Activated CD4-positive, alpha-beta T cell treated with anti-CD3 and anti-CD28 coated beads for 36 hours (primary cell): ENCODE measurements around the gene RET. TPM values are rescaled to one million over a fixed set of nuclear protein-coding genes. Genes with fewer than 3 reads are reported as not detected.
"Not testable (repeated sequence)": the region's sequence is repeated elsewhere in the genome, so short reads cannot be mapped to it uniquely, and the experiment has no call there.

Source experiments
- ATAC-seq: fragments of 200-7000 bp; cut with Tn5 transposase; one replicate; pipeline ENCODE4 v1.10.0; 2021; ENCODE audit warnings: mild to moderate bottlenecking, moderate library complexity
- CTCF ChIA-PET: fragments of 350-600 bp; sonication (Branson Sonifier 250); formaldehyde crosslinking; loops from one replicate; lab custom pipeline; 2021; ENCODE audit warnings: antibody characterized with exemption; lab: Charles Lee
- POLR2A ChIA-PET: fragments of 350-600 bp; sonication (Branson Sonifier 250); formaldehyde crosslinking; loops from one replicate; lab custom pipeline; 2021; ENCODE audit warnings: antibody characterized with exemption, inconsistent platforms; lab: Charles Lee
- DNase-seq: peaks from one replicate; pipeline ENCODE4 v3.0.0-alpha.2; 2020
- H3K27ac Mint-ChIP-seq: one replicate; pipeline ENCODE4 v1.8.0; 2021; ENCODE audit warnings: mixed read lengths
- H3K27me3 Mint-ChIP-seq: one replicate; pipeline ENCODE4 v1.8.0; 2021; ENCODE audit warnings: mixed read lengths
- H3K36me3 Mint-ChIP-seq: one replicate; pipeline ENCODE4 v1.8.0; 2021; ENCODE audit warnings: low read depth, mixed read lengths
- H3K4me1 Mint-ChIP-seq: one replicate; pipeline ENCODE4 v1.8.0; 2021; ENCODE audit warnings: mixed read lengths
- H3K4me3 Mint-ChIP-seq: one replicate; pipeline ENCODE4 v1.8.0; 2021; ENCODE audit warnings: mild to moderate bottlenecking, moderate library complexity, mixed read lengths
- H3K9me3 Mint-ChIP-seq: one replicate; pipeline ENCODE4 v1.8.0; 2021; ENCODE audit warnings: low read depth, mixed read lengths
- intact Hi-C, 2 experiments: fragments of 100-400 bp; cut with DNase I in 1 of 2; cut with micrococcal nuclease in 1 of 2; formaldehyde crosslinking; loops; one replicate each; pipeline versions ENCODE4 v1.14.2 to v1.15.1; 2022 to 2024; cut with DNase I, micrococcal nuclease
- total RNA-seq, 2 experiments: library from RNA; stranded (reverse); gene quantifications; one replicate each; pipeline ENCODE4 v1.2.3, GENCODE V29; 2021

The RET gene
- total RNA-seq, 2 experiments from 2014 or later = 0.19 to 0.32 TPM

- no peaks in the 10 kb centered on the region for H3K9me3 Mint-ChIP-seq
- H3K4me3 Mint-ChIP-seq = no peak overlapping the region
- H3K4me1 Mint-ChIP-seq = no peaks in the 10 kb centered on the region
- no peak overlapping the region for H3K27ac Mint-ChIP-seq
- DNase-seq (no peak), ATAC-seq (no peak)
- H3K27me3 Mint-ChIP-seq = peaks cover 3% of the 10 kb centered on the region
- CTCF ChIA-PET = interaction anchor here (0.6 kb wide), 1 partner anchor 442 kb away, joined by 3 read pairs; no protein-coding TSS in a partner anchor
- intact Hi-C loops = no loop called here
- POLR2A ChIA-PET = no interaction called here
- no peaks in the 10 kb centered on the region for H3K36me3 Mint-ChIP-seq
These were observed 9.6 kb downstream of the RET start for GRCh38 chr10:43086321-43086942.

- CTCF ChIA-PET = no interaction called here
- DNase-seq = no peak
- no peak overlapping the region for H3K4me3 Mint-ChIP-seq
- no peaks in the 10 kb centered on the region for H3K36me3 Mint-ChIP-seq
- ATAC-seq = no peak
- H3K27ac Mint-ChIP-seq = no peak overlapping the region
- H3K9me3 Mint-ChIP-seq = no peaks in the 10 kb centered on the region
- intact Hi-C loops = no loop called here
- H3K4me1 Mint-ChIP-seq = no peaks in the 10 kb centered on the region
- POLR2A ChIA-PET = no interaction called here
- peaks cover 2% of the 10 kb centered on the region for H3K27me3 Mint-ChIP-seq
These were observed 12.7 kb downstream of the RET start for GRCh38 chr10:43089519-43089918.

GRCh38 chr10:43090188-43090587, 13.3 kb downstream of the RET start:
- no peaks in the 10 kb centered on the region for H3K4me1 Mint-ChIP-seq
- intact Hi-C loops = no loop called here

GRCh38 chr10:43090664-43091063, 13.8 kb downstream of the RET start:
- Mint-ChIP-seq H3K27me3 (peaks cover 2% of the 10 kb centered on the region), H3K4me1 (no peaks in the 10 kb centered on the region), H3K4me3 (no peak overlapping the region), H3K36me3 (no peaks in the 10 kb centered on the region), H3K27ac (no peak overlapping the region), H3K9me3 (no peaks in the 10 kb centered on the region)
- intact Hi-C loops = no loop called here
- no peak for DNase-seq
- no peak for ATAC-seq
- POLR2A ChIA-PET = no interaction called here
- CTCF ChIA-PET = no interaction called here

More at GRCh38 chr10:43090188-43090587, 13.3 kb downstream of the RET start:
- DNase-seq = no peak
- no peaks in the 10 kb centered on the region for H3K9me3 Mint-ChIP-seq
- no peak overlapping the region for H3K27ac Mint-ChIP-seq
- H3K36me3 Mint-ChIP-seq = no peaks in the 10 kb centered on the region
- peaks cover 2% of the 10 kb centered on the region for H3K27me3 Mint-ChIP-seq
- no peak for ATAC-seq
- CTCF ChIA-PET = no interaction called here
- POLR2A ChIA-PET = no interaction called here
- H3K4me3 Mint-ChIP-seq = no peak overlapping the region

GRCh38 chr10:43091846-43092245, 15.0 kb downstream of the RET start:
- DNase-seq (no peak), ATAC-seq (no peak)
- POLR2A ChIA-PET = no interaction called here
- intact Hi-C loops = no loop called here
- no peaks in the 10 kb centered on the region for H3K36me3 Mint-ChIP-seq
- peaks cover 2% of the 10 kb centered on the region for H3K27me3 Mint-ChIP-seq
- H3K4me1 Mint-ChIP-seq = no peaks in the 10 kb centered on the region
- CTCF ChIA-PET = no interaction called here
- no peak overlapping the region for H3K27ac Mint-ChIP-seq
- H3K4me3 Mint-ChIP-seq = no peak overlapping the region
- H3K9me3 Mint-ChIP-seq = no peaks in the 10 kb centered on the region

- DNase-seq (no peak), ATAC-seq (no peak)
- H3K27me3 Mint-ChIP-seq = peaks cover 2% of the 10 kb centered on the region
- intact Hi-C loops = no loop called here
- no peak overlapping the region for H3K27ac Mint-ChIP-seq
- H3K4me3 Mint-ChIP-seq = no peak overlapping the region
- POLR2A ChIA-PET = no interaction called here
- H3K4me1 Mint-ChIP-seq = no peaks in the 10 kb centered on the region
- no peaks in the 10 kb centered on the region for H3K36me3 Mint-ChIP-seq
- H3K9me3 Mint-ChIP-seq = no peaks in the 10 kb centered on the region
- CTCF ChIA-PET = no interaction called here
These were observed 16.7 kb downstream of the RET start for GRCh38 chr10:43093423-43094076.

- Mint-ChIP-seq H3K27me3 (peaks cover 2% of the 10 kb centered on the region), H3K4me3 (no peak overlapping the region), H3K9me3 (no peaks in the 10 kb centered on the region), H3K36me3 (no peaks in the 10 kb centered on the region), H3K27ac (no peak overlapping the region), H3K4me1 (no peaks in the 10 kb centered on the region)
- intact Hi-C loops = no loop called here
- ATAC-seq = no peak
- POLR2A ChIA-PET = no interaction called here
- DNase-seq = no peak
- CTCF ChIA-PET = interaction anchor here (0.6 to 0.7 kb wide), 2 partner anchors 35 to 487 kb away, joined by 3 read pairs; no protein-coding TSS in a partner anchor
These were observed 17.2 kb downstream of the RET start for GRCh38 chr10:43094085-43094484.

GRCh38 chr10:43099339-43099738, 22.5 kb downstream of the RET start:
- CTCF ChIA-PET, DNase-seq, H3K9me3 Mint-ChIP-seq, H3K4me3 Mint-ChIP-seq, H3K27ac Mint-ChIP-seq, intact Hi-C loops, POLR2A ChIA-PET, ATAC-seq, H3K4me1 Mint-ChIP-seq, H3K36me3 Mint-ChIP-seq: not testable (repeated sequence)
- peaks cover 17% of the 10 kb centered on the region for H3K27me3 Mint-ChIP-seq

GRCh38 chr10:43099928-43100327, 23.1 kb downstream of the RET start:
- intact Hi-C loops = loop anchor here in 1 of 2 experiments (10.0 kb wide), 2 partner anchors 165 to 465 kb away; partner anchors contain the start of gene ZNF33B
- peaks cover under 1% of the 10 kb centered on the region for H3K4me1 Mint-ChIP-seq
- peaks cover 18% of the 10 kb centered on the region for H3K27me3 Mint-ChIP-seq
- no peak overlapping the region for H3K4me3 Mint-ChIP-seq
- DNase-seq (no peak), ATAC-seq (no peak)
- no peaks in the 10 kb centered on the region for H3K36me3 Mint-ChIP-seq
- H3K9me3 Mint-ChIP-seq = no peaks in the 10 kb centered on the region
- CTCF ChIA-PET = no interaction called here
- H3K27ac Mint-ChIP-seq = no peak overlapping the region
- POLR2A ChIA-PET = no interaction called here

GRCh38 chr10:43100366-43100765, 23.5 kb downstream of the RET start:
- Mint-ChIP-seq H3K36me3 (no peaks in the 10 kb centered on the region), H3K4me1 (peaks cover 4% of the 10 kb centered on the region), H3K9me3 (no peaks in the 10 kb centered on the region), H3K27me3 (peaks cover 21% of the 10 kb centered on the region), H3K27ac (no peak overlapping the region), H3K4me3 (no peak overlapping the region)
- DNase-seq = no peak
- CTCF ChIA-PET = interaction anchor here (0.5 kb wide), 1 partner anchor 19 kb away, joined by 5 read pairs; no protein-coding TSS in a partner anchor
- no peak for ATAC-seq
- intact Hi-C loops = loop anchor here in 1 of 2 experiments (10.0 kb wide), 2 partner anchors 166 to 466 kb away; partner anchors contain the start of gene ZNF33B
- POLR2A ChIA-PET = no interaction called here

GRCh38 chr10:43102063-43102828, 25.4 kb downstream of the RET start:
- intact Hi-C loops = loop anchor here in 1 of 2 experiments (10.0 kb wide), 2 partner anchors 167 to 467 kb away; partner anchors contain the start of gene ZNF33B
- peaks cover 21% of the 10 kb centered on the region for H3K27me3 Mint-ChIP-seq
- H3K4me3 Mint-ChIP-seq = no peak overlapping the region
- ChIA-PET POLR2A (no interaction called here), CTCF (no interaction called here)
- no peak for ATAC-seq
- no peak for DNase-seq
- H3K4me1 Mint-ChIP-seq = peaks cover 4% of the 10 kb centered on the region
- no peaks in the 10 kb centered on the region for H3K36me3 Mint-ChIP-seq
- H3K27ac Mint-ChIP-seq = no peak overlapping the region
- no peaks in the 10 kb centered on the region for H3K9me3 Mint-ChIP-seq
